Small intestine (tissue), 7 donors: ENCODE measurements around the gene PRKCE. TPM values are rescaled to one million over a fixed set of nuclear protein-coding genes. Genes with fewer than 3 reads are reported as not detected.

Source experiments
- DNase-seq, 2 donors: peaks; one replicate each; pipeline versions ENCODE4 v3.0.0 to v3.0.0-alpha.2; 2013
- FAIRE-seq: peaks from 2 replicates; lab custom pipeline; 2012; peaks lifted over from hg19 to GRCh38; lab: Jason Lieb, UNC
- H3K27ac ChIP-seq, 3 donors: one replicate each; pipeline ENCODE4 v1.5.1; 2013; ENCODE audit warnings: low read length in 2 of 3, mild to moderate bottlenecking in 2 of 3, control low read depth in 1 of 3, inconsistent platforms in 1 of 3, low read depth in 1 of 3, moderate library complexity in 1 of 3
- H3K27me3 ChIP-seq, 3 donors: one replicate each; pipeline ENCODE4 v1.6.1; 2013; ENCODE audit warnings: low read length in 3 of 3, inconsistent platforms in 1 of 3; ENCODE audit not compliant: control insufficient read depth in 3 of 3, insufficient read depth in 3 of 3
- H3K36me3 ChIP-seq, 3 donors: one replicate each; pipeline ENCODE4 v1.6.1; 2013; ENCODE audit warnings: low read length in 3 of 3, inconsistent platforms in 1 of 3, low read depth in 1 of 3, mild to moderate bottlenecking in 1 of 3, moderate library complexity in 1 of 3; ENCODE audit not compliant: control insufficient read depth in 3 of 3, insufficient read depth in 2 of 3
- H3K4me1 ChIP-seq, 3 donors: one replicate each; pipeline ENCODE4 v1.6.1; 2013; ENCODE audit warnings: low read length in 2 of 3, inconsistent platforms in 1 of 3, low read depth in 1 of 3, mild to moderate bottlenecking in 1 of 3, moderate library complexity in 1 of 3; ENCODE audit not compliant: control insufficient read depth in 3 of 3, insufficient read depth in 2 of 3
- H3K4me3 ChIP-seq, 3 donors: one replicate each; pipeline ENCODE4 v1.5.1; 2013; ENCODE audit warnings: low read length in 3 of 3, control low read depth in 1 of 3, inconsistent platforms in 1 of 3, low read depth in 1 of 3, mild to moderate bottlenecking in 1 of 3, moderate library complexity in 1 of 3
- H3K9me3 ChIP-seq, 2 donors: one replicate each; pipeline ENCODE4 v1.6.1; 2013; ENCODE audit warnings: low read depth in 1 of 2, low read length in 1 of 2; ENCODE audit not compliant: control insufficient read depth in 2 of 2, insufficient read depth in 1 of 2
- WGBS, 3 donors: extraction: QIAGEN DNeasy Blood & Tissue Kit; methylation state at CpG; one replicate each; pipeline ENCODE4 v1.1.7; 2013; 5-methylcytosine and 5-hydroxymethylcytosine counted together
- polyA plus RNA-seq, 4 donors: library from polyadenylated mRNA; stranded (reverse) in 3 of 4; unstranded in 1 of 4; fragments of 200-250 nt in 3 of 4; fragments of 120-200 nt in 1 of 4; gene quantifications; one replicate each; pipeline versions ENCODE4 v1.2.1 to v1.2.3, GENCODE V29; 2013
- donor health status: healthy with polysubstance abuse.
- donor health status: control.
- donor health status: control.
- donor health status: Bipolar disorder and iron deficiency.
- donor health status: healthy.

The PRKCE gene
- polyA plus RNA-seq, 4 donors: 2.2 to 7.1 (median 5.4) TPM

DNA sequence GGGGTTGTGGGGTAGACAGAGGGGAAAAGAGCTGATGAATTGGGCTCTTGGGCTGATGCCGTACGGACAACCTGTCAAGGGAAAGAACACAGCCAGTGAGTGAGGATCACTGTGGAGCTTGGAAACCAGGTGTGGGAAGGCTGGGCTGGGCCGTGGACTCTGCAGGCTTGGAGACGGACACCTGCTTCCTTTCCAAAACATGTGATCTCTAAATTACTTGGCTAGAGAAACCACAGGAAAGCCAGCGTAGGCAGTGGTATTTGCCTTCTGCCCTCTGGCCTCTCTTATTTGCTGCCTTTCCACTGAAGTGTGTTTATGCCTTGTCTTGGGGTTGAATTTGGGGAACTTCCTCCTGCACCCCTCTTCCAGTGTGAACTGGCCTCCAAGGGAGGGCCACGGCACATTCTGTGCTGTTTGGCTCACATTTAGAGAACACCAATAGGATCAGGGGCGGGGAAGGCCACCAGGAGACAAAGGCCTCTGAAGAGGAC lies 267.7 kb downstream of the PRKCE start:
- DNase-seq: peak; percentile 29 to 35
- Histone ChIP-seq H3K27ac (no peak overlapping the region), H3K36me3 (no peaks in the 10 kb centered on the region), H3K4me1 (peaks cover 2 to 13% (median 8%) of the 10 kb centered on the region in 3 donors), H3K4me3 (no peak overlapping the region), H3K9me3 (no peaks in the 10 kb centered on the region), H3K27me3 (no peaks in the 10 kb centered on the region)
- WGBS, 3 donors: 37 to 56% (median 39%) methylated on average over 7 of the region's 7 CpGs
- no peak for FAIRE-seq

GRCh38 chr2:45919711-45920111 lies 268.2 kb downstream of the PRKCE start:
- WGBS, 3 donors: 73 to 78% (median 76%) methylated on average over 3 of the region's 3 CpGs
- FAIRE-seq: no peak
- Histone ChIP-seq H3K27ac (no peak overlapping the region), H3K9me3 (no peaks in the 10 kb centered on the region), H3K27me3 (no peaks in the 10 kb centered on the region), H3K36me3 (no peaks in the 10 kb centered on the region), H3K4me3 (no peak overlapping the region), H3K4me1 (peaks cover 2 to 13% (median 8%) of the 10 kb centered on the region in 3 donors)
- DNase-seq: no peak

- no peaks in the 10 kb centered on the region for H3K36me3 ChIP-seq
- FAIRE-seq (no peak), DNase-seq (no peak)
- peaks cover 2 to 13% (median 8%) of the 10 kb centered on the region in 3 donors for H3K4me1 ChIP-seq
- H3K4me3 ChIP-seq: no peak overlapping the region
- H3K27me3 ChIP-seq: no peaks in the 10 kb centered on the region
- H3K9me3 ChIP-seq: no peaks in the 10 kb centered on the region
- no peak overlapping the region for H3K27ac ChIP-seq
These were observed 270.4 kb downstream of the PRKCE start for GRCh38 chr2:45921921-45922320.

DNA sequence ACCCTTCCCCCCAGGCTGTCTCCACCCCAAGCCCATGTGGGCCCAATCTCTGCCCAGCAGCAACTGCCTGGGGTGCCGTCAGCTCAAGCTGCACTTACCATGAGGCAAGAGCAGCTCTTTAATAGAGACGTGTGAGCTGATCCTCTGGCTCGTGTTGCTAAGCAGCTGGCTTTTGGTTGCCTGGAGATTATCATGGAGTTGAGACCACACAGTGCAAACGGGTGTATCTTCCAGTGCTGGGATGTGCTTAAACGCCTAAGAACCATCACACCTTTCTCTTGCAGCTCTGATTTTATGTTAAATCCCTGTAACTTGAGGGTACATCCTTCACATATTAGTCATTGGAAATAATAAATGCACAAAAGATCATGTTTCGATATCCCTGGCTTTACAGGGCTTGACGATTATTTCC lies 271.1 kb downstream of the PRKCE start:
- peak overlapping the region in 1 of 3 donors; percentile 8 for H3K27ac ChIP-seq
- WGBS, 3 donors: 55 to 69% (median 62%) methylated on average over 7 of the region's 7 CpGs
- H3K36me3 ChIP-seq: no peaks in the 10 kb centered on the region
- FAIRE-seq (no peak), DNase-seq (peak; percentile 28 to 59)
- peaks cover 2 to 13% (median 8%) of the 10 kb centered on the region in 3 donors for H3K4me1 ChIP-seq
- no peak overlapping the region for H3K4me3 ChIP-seq
- no peaks in the 10 kb centered on the region for H3K9me3 ChIP-seq
- H3K27me3 ChIP-seq: no peaks in the 10 kb centered on the region

DNA sequence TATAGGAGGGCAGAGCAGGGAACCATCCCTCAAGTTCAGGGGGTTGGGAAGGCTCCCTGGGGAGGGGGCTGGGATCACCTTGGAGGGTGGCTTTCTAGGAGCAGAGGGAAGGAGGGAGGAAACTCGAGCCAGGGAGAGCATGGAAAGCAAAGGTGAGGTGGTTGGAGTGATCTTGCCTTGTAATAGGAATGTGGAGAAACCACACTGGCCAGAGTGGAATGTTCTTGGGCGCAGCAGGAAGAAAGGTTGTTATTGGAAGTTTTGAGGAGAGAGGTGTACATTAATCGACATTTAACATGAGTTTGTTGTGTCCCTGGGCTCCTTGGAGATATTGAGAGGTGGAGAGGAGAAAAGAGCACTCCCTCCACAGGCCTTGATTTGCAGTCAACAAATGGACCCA lies 272.2 kb downstream of the PRKCE start:
- Histone ChIP-seq H3K4me1 (peaks cover 2 to 11% (median 8%) of the 10 kb centered on the region in 3 donors), H3K4me3 (no peak overlapping the region), H3K36me3 (no peaks in the 10 kb centered on the region), H3K9me3 (no peaks in the 10 kb centered on the region), H3K27me3 (no peaks in the 10 kb centered on the region), H3K27ac (no peak overlapping the region)
- DNase-seq (no peak), FAIRE-seq (no peak)
- WGBS, 3 donors: 74 to 89% (median 79%) methylated on average over 3 of the region's 3 CpGs

- Histone ChIP-seq H3K27me3 (no peaks in the 10 kb centered on the region), H3K4me3 (no peak overlapping the region)
- WGBS, 3 donors: 93 to 99% (median 97%) methylated on average over 4 of the region's 4 CpGs
These were observed 273.6 kb downstream of the PRKCE start for GRCh38 chr2:45925026-45925425.

DNA sequence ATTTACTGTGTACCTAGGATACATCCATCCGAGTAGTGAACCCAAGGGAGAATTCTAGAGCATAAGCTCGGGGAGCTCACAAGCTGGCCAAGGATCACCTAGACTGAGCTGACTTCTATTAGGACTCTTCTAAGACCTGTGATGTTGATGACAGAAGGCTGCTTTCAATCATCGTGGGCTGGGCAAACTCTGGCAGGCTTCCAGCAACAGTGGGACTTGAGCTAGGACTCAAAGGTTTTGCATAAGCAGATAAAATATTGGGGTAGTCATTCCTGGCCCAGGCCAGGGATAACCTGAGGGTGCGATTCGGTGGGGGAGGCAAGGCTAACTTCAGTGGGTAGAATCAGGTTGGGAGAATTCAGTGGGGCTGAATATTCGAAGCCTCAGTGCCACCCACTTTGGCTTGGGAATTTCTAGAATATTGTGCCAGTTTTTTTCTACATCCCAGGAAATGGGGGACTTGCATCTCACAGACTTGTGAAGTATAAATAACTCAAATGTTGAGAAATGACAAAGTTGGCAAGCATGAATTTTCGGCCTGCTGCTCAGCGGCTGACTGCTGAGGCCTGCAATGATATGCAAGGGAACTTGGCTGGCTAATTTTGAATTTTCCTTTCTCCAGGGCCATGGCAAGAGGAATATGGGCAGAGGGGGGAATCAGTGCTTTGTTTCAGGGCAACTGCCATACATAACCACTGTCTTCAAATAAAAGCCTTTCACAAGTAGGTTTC lies 274.3 kb downstream of the PRKCE start:
- no peak overlapping the region for H3K4me3 ChIP-seq
- 70 to 82% (median 79%) methylated on average over 8 of the region's 8 CpGs for WGBS, 3 donors
- FAIRE-seq: no peak

More at GRCh38 chr2:45925026-45925425, 273.6 kb downstream of the PRKCE start:
- FAIRE-seq: no peak
- no peaks in the 10 kb centered on the region for H3K4me1 ChIP-seq
- no peak for DNase-seq
- no peaks in the 10 kb centered on the region for H3K36me3 ChIP-seq
- H3K9me3 ChIP-seq: no peaks in the 10 kb centered on the region
- no peak overlapping the region for H3K27ac ChIP-seq

GRCh38 chr2:45928946-45929345 lies 277.5 kb downstream of the PRKCE start:
- Histone ChIP-seq H3K27me3 (no peaks in the 10 kb centered on the region), H3K27ac (no peak overlapping the region), H3K9me3 (no peaks in the 10 kb centered on the region), H3K4me1 (peaks cover 0 to 5% (median 0%) of the 10 kb centered on the region in 3 donors), H3K36me3 (no peaks in the 10 kb centered on the region), H3K4me3 (no peak overlapping the region)
- WGBS, 3 donors: 83 to 95% (median 93%) methylated on average over 10 of the region's 10 CpGs
- DNase-seq (no peak), FAIRE-seq (no peak)

More for the DNA sequence above, 274.3 kb downstream of the PRKCE start:
- no peaks in the 10 kb centered on the region for H3K9me3 ChIP-seq
- no peaks in the 10 kb centered on the region for H3K36me3 ChIP-seq
- H3K27ac ChIP-seq: no peak overlapping the region
- H3K4me1 ChIP-seq: peaks cover 0 to 5% (median 0%) of the 10 kb centered on the region in 3 donors
- H3K27me3 ChIP-seq: no peaks in the 10 kb centered on the region
- no peak for DNase-seq
